ENCODE results near the gene MYRF.

GRCh38 chr11:61814247-61814957 lies 62.0 kb downstream of the MYRF start:
- TF ChIP-seq RAD21 (IDR thresholded peaks at IDR 0.05; ENCODE audit: low read depth) (no peak), EP300 (IDR thresholded peaks at IDR 0.05; ENCODE audit: borderline replicate concordance) (no peak; the same call in 1 of the 2 replicates), TAF1 (IDR thresholded peaks at IDR 0.05; ENCODE audit: low read depth) (no peak), REST (IDR thresholded peaks at IDR 0.05; ENCODE audit: low read depth) (no peak), CREB1 (IDR thresholded peaks at IDR 0.05; ENCODE audit: low read depth) (no peak), TCF12 (IDR thresholded peaks at IDR 0.05; ENCODE audit: low read depth) (no peak), YY1 (IDR thresholded peaks at IDR 0.05; ENCODE audit: low read depth) (no peak), ZBTB7A (IDR thresholded peaks at IDR 0.05; ENCODE audit: low read depth) (no peak), CEBPB (IDR thresholded peaks at IDR 0.05) (no peak), FOXM1 (IDR thresholded peaks at IDR 0.05; ENCODE audit: borderline replicate concordance, low read depth) (no peak), NFIC (IDR thresholded peaks at IDR 0.05) (no peak), MAX (IDR thresholded peaks at IDR 0.05) (no peak)
